Esophagus muscularis mucosa (tissue), 4 donors: Measurements from ENCODE around the gene SLC26A6. TPM values are rescaled to one million over a fixed set of nuclear protein-coding genes. Genes with fewer than 3 reads are reported as not detected.

Experiments
- DNase-seq: peaks from one replicate; pipeline ENCODE4 v3.0.0-alpha.2; 2017; ENCODE audit errors: extremely low spot score
- H3K27ac ChIP-seq, 4 donors: fragments of 200-600 bp; sonication (generic); replicated peaks in 1 of 4; 1 replicate in 3 of 4; 2 replicates in 1 of 4; pipeline ENCODE4 v1.5.1; 2016 to 2019; ENCODE audit warnings: mild to moderate bottlenecking in 1 of 4
- H3K27me3 ChIP-seq, 4 donors: fragments of 200-600 bp; sonication (generic); one replicate each; pipeline versions ENCODE4 v1.5.1 to v1.6.0; 2016 to 2019
- H3K36me3 ChIP-seq, 4 donors: fragments of 200-600 bp; sonication (generic); one replicate each; pipeline ENCODE4 v1.5.1; 2016 to 2019
- H3K4me1 ChIP-seq, 4 donors: fragments of 200-600 bp; sonication (generic); one replicate each; pipeline ENCODE4 v1.5.1; 2016 to 2019
- H3K4me3 ChIP-seq, 4 donors: fragments of 200-600 bp; sonication (generic); 1 replicate in 2 of 4; 2 replicates in 2 of 4; pipeline ENCODE4 v1.5.1; 2016 to 2019; ENCODE audit warnings: mild to moderate bottlenecking in 4 of 4, moderate library complexity in 1 of 4
- H3K9me3 ChIP-seq, 4 donors: fragments of 200-600 bp; sonication (generic); 1 replicate in 3 of 4; 2 replicates in 1 of 4; pipeline ENCODE4 v1.5.1; 2016 to 2019
- CTCF ChIP-seq, 3 experiments: fragments of 200-600 bp in 2 of 3; fragments of 450-650 bp in 1 of 3; sonication (generic) in 2 of 3; IDR thresholded peaks; one replicate each; pipeline ENCODE4 v1.5.1; 2017 to 2019; ENCODE audit warnings: antibody characterized with exemption in 3 of 3, mild to moderate bottlenecking in 2 of 3, moderate library complexity in 1 of 3
- EP300 ChIP-seq: sonication (generic); formaldehyde crosslinking; IDR thresholded peaks from one replicate; pipeline ENCODE4 v1.6.1; 2017; ENCODE audit warnings: antibody characterized with exemption
- POLR2A ChIP-seq: fragments of 450-650 bp; IDR thresholded peaks from one replicate; pipeline ENCODE4 v1.6.1; 2017; ENCODE audit warnings: antibody characterized with exemption, moderate library complexity, mild to moderate bottlenecking, low read depth
- POLR2AphosphoS5 ChIP-seq, 2 donors: sonication (generic); formaldehyde crosslinking; IDR thresholded peaks; one replicate each; pipeline ENCODE4 v1.6.1; 2017; ENCODE audit warnings: antibody characterized with exemption in 2 of 2
- WGBS: methylation state at CpG from one replicate; pipeline ENCODE4 v1.1.5; 2018; 5-methylcytosine and 5-hydroxymethylcytosine counted together
- intact Hi-C: fragments of 100-400 bp; cut with DNase I; formaldehyde crosslinking; loops from one replicate; pipeline ENCODE4 v1.15.1; 2023
- total RNA-seq, 4 donors: library from RNA; depleted of rRNA; stranded (reverse); fragments of >200 nt; gene quantifications; one replicate each; pipeline versions ENCODE4 v1.1.0 to v1.2.1, GENCODE V29; 2016

The SLC26A6 gene
- total RNA-seq, 4 donors from 2014 or later = 6.1 to 11.7 (median 8.8) TPM

GRCh38 chr3:48592519-48593087 is 42.7 kb downstream of the SLC26A6 start:
- intact Hi-C loops = no loop called here
- DNase-seq = no peak
- no peak for TF ChIP-seq CTCF (IDR thresholded peaks at IDR 0.05)
- TF ChIP-seq EP300 = no peak
- no peak for TF ChIP-seq POLR2A
- no peak for TF ChIP-seq POLR2AphosphoS5 (IDR thresholded peaks at IDR 0.05)
- H3K9me3 ChIP-seq = no peaks in the 10 kb centered on the region
- H3K4me3 ChIP-seq = no peak overlapping the region
- H3K27me3 ChIP-seq = peaks cover 0 to 46% (median 0%) of the 10 kb centered on the region in 4 donors
- peaks cover 0 to 22% (median 4%) of the 10 kb centered on the region in 4 donors for H3K36me3 ChIP-seq
- peaks cover 21 to 34% (median 24%) of the 10 kb centered on the region in 4 donors for H3K4me1 ChIP-seq
- H3K27ac ChIP-seq = no peak overlapping the region
- 96% methylated on average over 9 of the region's 21 CpGs for WGBS

- Histone ChIP-seq H3K4me3 (no peak overlapping the region), H3K27ac (no peak overlapping the region), H3K4me1 (peaks cover 19 to 28% (median 23%) of the 10 kb centered on the region in 4 donors), H3K36me3 (peaks cover 0 to 23% (median 0%) of the 10 kb centered on the region in 4 donors), H3K27me3 (peaks cover 0 to 46% (median 0%) of the 10 kb centered on the region in 4 donors), H3K9me3 (no peaks in the 10 kb centered on the region)
- TF ChIP-seq CTCF (IDR thresholded peaks at IDR 0.05) (no peak), EP300 (no peak), POLR2AphosphoS5 (IDR thresholded peaks at IDR 0.05) (no peak), POLR2A (no peak)
- intact Hi-C loops = no loop called here
- 85% methylated on average over 9 of the region's 22 CpGs for WGBS
- no peak for DNase-seq
Observed at GRCh38 chr3:48591886-48592518, 43.3 kb downstream of the SLC26A6 start.

GRCh38 chr3:48591436-48591835 is 43.8 kb downstream of the SLC26A6 start:
- Histone ChIP-seq H3K27ac (no peak overlapping the region), H3K4me1 (peaks cover 19 to 25% (median 22%) of the 10 kb centered on the region in 4 donors), H3K4me3 (no peak overlapping the region), H3K9me3 (no peaks in the 10 kb centered on the region), H3K36me3 (peaks cover 0 to 29% (median 0%) of the 10 kb centered on the region in 4 donors), H3K27me3 (peaks cover 0 to 46% (median 0%) of the 10 kb centered on the region in 4 donors)
- TF ChIP-seq EP300 (no peak), CTCF (IDR thresholded peaks at IDR 0.05) (no peak), POLR2AphosphoS5 (IDR thresholded peaks at IDR 0.05) (no peak), POLR2A (no peak)
- intact Hi-C loops = no loop called here
- no peak for DNase-seq
- 79% methylated on average over 6 of the region's 14 CpGs for WGBS

GRCh38 chr3:48588230-48588629 is 47.0 kb downstream of the SLC26A6 start:
- 80% methylated on average over 14 of the region's 15 CpGs for WGBS

More at GRCh38 chr3:48588230-48588629, 47.0 kb downstream of the SLC26A6 start:
- intact Hi-C loops = no loop called here
- H3K4me3 ChIP-seq = no peak overlapping the region
- TF ChIP-seq EP300 (no peak), POLR2A (no peak), POLR2AphosphoS5 (IDR thresholded peaks at IDR 0.05) (no peak), CTCF (IDR thresholded peaks at IDR 0.05) (no peak)
- H3K27ac ChIP-seq = no peak overlapping the region
- peaks cover 0 to 47% (median 2%) of the 10 kb centered on the region in 4 donors for H3K36me3 ChIP-seq
- H3K4me1 ChIP-seq = no peaks in the 10 kb centered on the region
- DNase-seq = no peak
- H3K9me3 ChIP-seq = no peaks in the 10 kb centered on the region
- H3K27me3 ChIP-seq = peaks cover 0 to 19% (median 0%) of the 10 kb centered on the region in 4 donors
